Panc1 (cell line): ENCODE data around the gene TMEM200B. TPM values are rescaled to one million over a fixed set of nuclear protein-coding genes. Genes with fewer than 3 reads are reported as not detected.

Experiments
- ATAC-seq: fragments of 200-7000 bp; cut with Tn5 transposase; 2 replicates; pipeline ENCODE4 v1.9.1; 2020; ENCODE audit warnings: mild to moderate bottlenecking, moderate library complexity
- BruUV-seq: library from RNA; stranded (reverse); fragments of 400-500 nt; replicated peaks from 2 replicates; lab custom pipeline; 2021; lab: Mats Ljungman, UMichigan
- CTCF ChIA-PET: fragments of 300-600 bp; sonication (Branson Sonifier 250); formaldehyde crosslinking; loops from one replicate; lab custom pipeline; 2022; ENCODE audit warnings: antibody characterized with exemption; lab: Charles Lee
- POLR2A ChIA-PET: fragments of 300-600 bp; sonication (Branson Sonifier 250); formaldehyde crosslinking; loops from one replicate; lab custom pipeline; 2022; ENCODE audit warnings: antibody characterized with exemption; lab: Charles Lee
- DNase-seq: peaks from one replicate; pipeline ENCODE4 v3.0.0-alpha.2; 2010; ENCODE audit warnings: low read depth, low spot score
- H3K27ac ChIP-seq: 2 replicates; pipeline ENCODE4 v1.5.1; 2011; ENCODE audit warnings: mild to moderate bottlenecking, low read length, inconsistent platforms
- H3K27me3 ChIP-seq: fragments of 200-500 bp; sonication (Bioruptor generic); 2 replicates; pipeline ENCODE4 v1.6.0; 2014; ENCODE audit warnings: low read length, inconsistent platforms; ENCODE audit not compliant: control insufficient read depth, insufficient read depth
- H3K36me3 ChIP-seq: fragments of 200-500 bp; sonication (Bioruptor generic); 2 replicates; pipeline ENCODE4 v1.5.1; 2014; ENCODE audit warnings: inconsistent platforms, mild to moderate bottlenecking, low read length, moderate library complexity; ENCODE audit not compliant: control insufficient read depth, insufficient read depth
- H3K4me1 ChIP-seq: 2 replicates; pipeline ENCODE4 v1.5.1; 2011; ENCODE audit warnings: inconsistent platforms, mild to moderate bottlenecking, low read length, moderate library complexity; ENCODE audit not compliant: control insufficient read depth, insufficient read depth
- H3K4me3 ChIP-seq, 2 experiments: 2 replicates each; pipeline ENCODE4 v1.5.1; 2011 to 2012; ENCODE audit warnings: low read depth in 2 of 2, low read length in 2 of 2, mild to moderate bottlenecking in 2 of 2, inconsistent platforms in 1 of 2, moderate library complexity in 1 of 2
- H3K9me3 ChIP-seq: fragments of 200-500 bp; sonication (Bioruptor generic); 2 replicates; pipeline ENCODE4 v1.5.1; 2014; ENCODE audit warnings: low read depth, mild to moderate bottlenecking, inconsistent platforms, low read length, moderate library complexity; ENCODE audit not compliant: control insufficient read depth, insufficient read depth
- CTCF ChIP-seq: fragments of 450-650 bp; IDR thresholded peaks from 2 replicates; pipeline ENCODE4 v1.5.1; 2017; ENCODE audit warnings: mild to moderate bottlenecking
- POLR2AphosphoS5 ChIP-seq: IDR thresholded peaks from 2 replicates; pipeline ENCODE4 v1.6.1; 2012; ENCODE audit warnings: mild to moderate bottlenecking, low read depth, low read length, moderate library complexity
- REST ChIP-seq, 2 experiments: IDR thresholded peaks; 2 replicates each; pipeline ENCODE4 v1.6.1; 2011 to 2012; ENCODE audit warnings: low read depth in 2 of 2, control low read depth in 1 of 2, low read length in 1 of 2, mild to moderate bottlenecking in 1 of 2, moderate library complexity in 1 of 2; ENCODE audit not compliant: insufficient read depth in 1 of 2
- SIN3A ChIP-seq: IDR thresholded peaks from 2 replicates; pipeline ENCODE4 v1.6.1; 2012; ENCODE audit warnings: low read depth, mild to moderate bottlenecking, low read length, moderate library complexity, borderline replicate concordance; ENCODE audit not compliant: insufficient read depth
- TCF7L2 ChIP-seq: IDR thresholded peaks from 2 replicates; pipeline ENCODE4 v1.6.1; 2011; ENCODE audit warnings: mild to moderate bottlenecking, low read depth, low read length, inconsistent platforms
- in situ Hi-C: cut with HindIII; loops from 2 replicates; pipeline ENCODE4 v1.10.0; 2016; ENCODE audit warnings: low sequenced_read_pairs, low pct_unique_long_range_greater_than_20kb
- intact Hi-C: fragments of 100-400 bp; cut with micrococcal nuclease; formaldehyde crosslinking; loops from one replicate; pipeline ENCODE4 v1.10.0; 2022; ENCODE audit not compliant: unreplicated experiment
- total RNA-seq: library from RNA; stranded (reverse); gene quantifications from one replicate; pipeline ENCODE4 v1.2.1, GENCODE V29; 2021; ENCODE audit not compliant: unreplicated experiment

TMEM200B gene
- total RNA-seq, 1 experiment from 2014 or later, result 2.1 TPM

GRCh38 chr1:29157269-29157601 lies 33.5 kb upstream of the TMEM200B start:
- no peak for ATAC-seq
- no peak for TF ChIP-seq SIN3A
- TF ChIP-seq TCF7L2, result no peak
- no peak for TF ChIP-seq CTCF
- no peak for TF ChIP-seq POLR2AphosphoS5
- no peak for TF ChIP-seq REST (IDR thresholded peaks at IDR 0.05; ENCODE audit: insufficient read depth in 1 of 2, low read depth in 2 of 2, low read length in 1 of 2)
- Histone ChIP-seq H3K9me3 (no peaks in the 10 kb centered on the region), H3K27me3 (no peaks in the 10 kb centered on the region), H3K4me3 (no peak overlapping the region), H3K27ac (no peak overlapping the region), H3K4me1 (no peaks in the 10 kb centered on the region), H3K36me3 (peaks cover 25% of the 10 kb centered on the region)
- in situ Hi-C loops (no loop called here), intact Hi-C loops (no loop called here)
- POLR2A ChIA-PET, result no interaction called here
- no peak for DNase-seq
- CTCF ChIA-PET, result no interaction called here
- BruUV-seq, result no TSS peak

GRCh38 chr1:29156543-29157268 lies 33.0 kb upstream of the TMEM200B start:
- intact Hi-C loops, result no loop called here
- H3K27ac ChIP-seq, result no peak overlapping the region
- ChIA-PET POLR2A (no interaction called here), CTCF (interaction anchor here (1.0 kb wide), 1 partner anchor 46 kb away, joined by 3 read pairs; no protein-coding TSS in a partner anchor)
- no peak; the same call in 1 of the 2 replicates for ATAC-seq
- DNase-seq, result no peak
- H3K4me3 ChIP-seq, result no peak overlapping the region
- peaks cover 28% of the 10 kb centered on the region for H3K36me3 ChIP-seq
- in situ Hi-C loops, result no loop called here
- no peaks in the 10 kb centered on the region for H3K27me3 ChIP-seq
- no TSS peak for BruUV-seq
- TF ChIP-seq SIN3A (no peak), TCF7L2 (no peak), CTCF (no peak), POLR2AphosphoS5 (no peak), REST (IDR thresholded peaks at IDR 0.05; ENCODE audit: insufficient read depth in 1 of 2, low read depth in 2 of 2, low read length in 1 of 2) (no peak)
- H3K4me1 ChIP-seq, result no peaks in the 10 kb centered on the region
- H3K9me3 ChIP-seq, result no peaks in the 10 kb centered on the region
